Globus pallidus (tissue), 1 donor: ENCODE results near the gene CDAN1.

Experiments used
- DNase-seq: peaks from one replicate; pipeline ENCODE4 v3.0.0-alpha.2; 2015; ENCODE audit warnings: low spot score

The CDAN1 gene

DNA sequence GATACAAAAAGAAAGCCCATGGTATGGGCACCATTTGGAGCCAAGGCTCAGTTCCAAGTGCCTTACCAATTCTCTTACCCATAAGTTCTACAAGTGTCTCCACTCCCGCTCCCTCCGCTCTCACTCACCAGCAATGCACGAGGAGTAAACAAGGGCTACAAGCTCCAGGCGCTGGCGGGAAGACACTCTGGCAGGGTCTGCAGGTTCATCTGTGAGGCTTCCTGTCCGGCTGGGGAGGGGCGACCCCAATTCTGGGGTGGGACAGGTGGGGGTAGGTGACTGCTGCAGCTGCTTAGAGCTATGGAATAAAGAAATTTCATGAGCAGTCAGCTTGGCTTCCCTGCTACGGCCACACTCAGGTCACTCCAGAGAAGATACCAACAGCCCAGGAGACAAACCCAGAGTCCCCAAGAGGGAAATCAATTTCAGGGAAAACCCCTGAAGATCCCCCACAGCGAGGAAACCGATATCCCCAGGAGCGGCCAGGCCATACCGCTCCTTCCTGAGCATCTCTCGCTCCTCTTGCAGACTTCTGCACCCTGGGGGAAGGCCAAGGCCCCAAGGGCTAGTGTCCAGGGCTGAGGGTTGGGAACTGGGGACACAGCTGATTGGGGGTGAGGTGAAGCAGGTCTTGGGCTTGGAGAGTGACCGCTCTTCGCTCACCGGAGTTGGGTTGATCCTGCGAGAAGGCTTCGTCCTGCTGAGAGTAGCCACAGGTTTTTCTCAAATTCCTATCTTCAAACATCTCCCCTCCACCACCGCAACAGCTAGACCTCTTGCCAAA lies 1.4 kb downstream of the CDAN1 start:
- no peak for DNase-seq

GRCh38 chr15:42734076-42734672 lies 2.8 kb downstream of the CDAN1 start:
- no peak for DNase-seq

DNA sequence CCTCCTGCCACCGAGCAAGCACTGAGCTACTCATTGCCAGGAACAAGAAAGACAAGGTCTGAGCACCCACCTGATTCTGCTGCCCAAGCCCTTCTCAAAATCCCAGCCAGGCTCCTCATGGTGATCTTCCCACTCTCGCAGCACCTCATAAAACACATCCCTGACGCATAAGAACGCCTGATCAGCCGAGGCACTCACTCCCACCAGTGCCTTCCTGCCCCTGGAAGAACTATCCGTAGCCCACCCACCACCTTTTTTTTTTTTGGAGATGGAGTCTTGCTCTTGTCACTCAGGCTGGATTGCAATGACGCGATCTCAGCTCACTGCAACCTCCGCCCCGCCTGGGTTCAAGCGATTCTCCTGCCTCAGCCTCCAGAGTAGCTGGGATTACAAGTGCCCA lies 3.9 kb downstream of the CDAN1 start:
- no peak for DNase-seq

DNA sequence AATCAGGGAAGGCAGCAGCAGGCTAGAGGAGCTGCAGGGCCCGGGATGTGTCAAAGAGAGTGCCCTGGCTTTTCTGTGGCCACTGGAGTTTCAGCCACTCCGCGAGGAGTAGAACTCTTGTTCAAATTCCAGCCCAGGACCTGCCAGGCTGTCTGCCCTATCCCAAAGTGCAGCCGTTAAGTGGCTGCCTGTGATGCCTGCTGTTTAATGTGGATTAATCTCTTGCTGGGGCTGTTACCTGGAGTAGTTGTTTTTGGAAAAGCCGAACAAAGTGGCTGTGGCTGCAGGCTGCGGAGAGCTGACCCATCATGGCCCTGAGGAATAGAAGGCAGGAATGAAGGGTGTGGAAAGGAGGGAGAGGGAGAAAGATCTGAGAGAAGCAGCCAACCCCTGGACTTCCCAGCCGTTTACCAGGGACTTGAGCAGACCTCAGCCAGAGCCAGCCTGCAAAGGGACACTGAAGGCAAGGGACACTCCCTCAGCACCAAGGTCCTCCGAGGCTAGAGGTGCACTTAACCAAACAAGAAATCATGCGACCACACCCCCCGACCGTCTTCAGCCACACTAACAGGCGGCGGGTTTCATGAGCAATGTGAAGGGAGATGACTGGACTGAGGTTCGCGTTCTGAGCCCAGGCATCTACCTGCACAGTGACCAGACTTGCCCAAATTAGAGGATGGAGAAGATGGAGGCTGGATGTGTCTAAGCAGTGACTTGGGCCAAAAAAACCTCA lies 4.7 kb downstream of the CDAN1 start:
- DNase-seq, result no peak

- DNase-seq, result no peak
These were observed 5.5 kb downstream of the CDAN1 start for GRCh38 chr15:42731461-42731860.

- DNase-seq, result no peak
These were observed 6.4 kb downstream of the CDAN1 start for GRCh38 chr15:42730536-42730935.

DNA sequence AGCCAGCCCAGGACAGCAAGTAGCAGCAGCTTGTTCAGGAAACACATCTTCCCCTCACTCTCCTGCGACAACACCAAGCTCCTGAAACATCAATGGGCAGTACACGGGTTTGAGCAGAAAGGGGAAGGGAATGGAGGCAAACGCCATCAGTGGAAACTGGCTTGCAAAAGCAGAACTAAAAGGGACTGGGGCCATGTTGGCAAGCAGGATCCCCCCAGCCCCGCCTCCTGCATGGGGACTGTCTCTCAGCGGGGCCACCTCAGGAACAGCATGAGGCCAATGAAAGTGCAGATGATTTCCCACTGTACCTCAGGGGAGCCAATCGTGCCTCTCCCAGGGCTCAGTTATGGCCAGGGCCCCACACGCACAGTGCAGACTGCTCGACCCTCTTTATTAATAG lies 6.8 kb downstream of the CDAN1 start:
- DNase-seq, result no peak

DNA sequence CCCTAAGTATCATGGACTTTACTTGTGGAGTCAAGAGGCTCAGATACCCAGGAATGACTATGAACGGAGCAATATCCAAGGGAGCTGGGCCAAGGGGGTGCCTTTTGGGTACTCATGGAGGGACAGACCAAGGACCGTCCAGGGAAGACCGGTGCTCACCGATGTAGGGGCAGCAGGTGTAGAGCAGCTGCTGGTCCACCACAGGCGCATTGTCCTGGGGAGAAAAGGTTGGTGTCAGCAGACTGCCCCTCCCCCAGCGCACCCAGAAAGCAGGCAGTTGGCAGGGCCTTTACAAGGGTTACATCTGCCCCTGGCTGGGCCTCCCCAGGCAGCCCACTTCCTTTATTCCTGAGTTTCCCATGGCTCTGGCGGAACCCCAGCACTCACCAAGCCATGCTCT lies 7.5 kb downstream of the CDAN1 start:
- DNase-seq, result no peak

GRCh38 chr15:42728972-42729371 lies 8.0 kb downstream of the CDAN1 start:
- DNase-seq, result no peak

- DNase-seq, result peak; percentile 61
These were observed 8.4 kb downstream of the CDAN1 start for GRCh38 chr15:42728560-42728959.

GRCh38 chr15:42727750-42728381 lies 9.1 kb downstream of the CDAN1 start:
- DNase-seq, result no peak

DNA sequence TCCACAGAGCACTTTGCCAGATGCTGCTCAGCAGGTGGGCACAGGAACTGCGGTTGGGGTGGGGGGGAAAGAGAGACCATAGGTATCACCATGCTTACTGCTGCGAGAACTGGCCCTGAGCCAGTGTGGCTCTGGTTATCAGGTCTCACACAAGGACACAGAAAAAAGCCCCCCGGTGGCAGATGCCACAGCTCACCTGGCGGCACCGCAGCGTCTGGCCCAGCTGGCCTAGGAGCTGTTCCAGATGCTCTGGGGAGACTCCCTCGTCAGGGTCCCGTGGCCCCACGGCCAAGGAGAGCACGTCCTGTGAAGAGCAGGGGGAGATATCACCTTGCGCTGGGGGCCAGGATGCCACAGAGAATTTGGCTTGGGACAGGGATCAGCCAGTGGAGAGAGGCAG lies 10.8 kb downstream of the CDAN1 start:
- no peak for DNase-seq

DNA sequence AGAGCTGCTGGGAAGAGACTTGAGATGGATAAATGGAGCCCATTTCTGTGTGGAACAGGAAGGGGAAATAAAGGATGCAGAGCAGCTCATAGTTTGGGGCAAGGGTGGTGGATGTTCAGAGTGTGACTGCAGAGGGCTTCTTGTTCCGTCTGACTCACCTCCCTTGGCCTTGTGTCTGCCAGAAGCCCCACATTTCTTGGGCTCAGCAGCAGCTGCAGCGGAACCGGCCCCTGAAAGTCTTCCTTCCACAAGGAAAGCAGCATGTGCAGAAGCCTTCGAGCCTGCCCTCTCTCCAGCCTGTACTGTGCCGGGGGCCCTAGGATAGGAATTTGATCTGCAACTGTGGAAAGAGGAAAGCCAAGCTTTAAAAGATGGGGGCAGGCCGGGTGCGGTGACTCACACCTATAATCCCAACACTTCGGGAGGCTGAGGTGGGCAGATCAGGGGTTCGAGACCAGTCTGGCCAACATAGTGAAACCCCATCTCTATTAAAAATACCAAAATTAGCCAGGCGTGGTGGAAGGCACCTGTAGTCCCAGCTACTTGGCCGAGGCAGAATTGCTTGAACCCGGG lies 11.5 kb downstream of the CDAN1 start:
- no peak for DNase-seq

- DNase-seq, result no peak
These were observed 12.7 kb downstream of the CDAN1 start for GRCh38 chr15:42724276-42724675.

GRCh38 chr15:42723068-42723467 lies 13.9 kb downstream of the CDAN1 start:
- no peak for DNase-seq

GRCh38 chr15:42721916-42722315 lies 15.0 kb downstream of the CDAN1 start:
- no peak for DNase-seq

DNA sequence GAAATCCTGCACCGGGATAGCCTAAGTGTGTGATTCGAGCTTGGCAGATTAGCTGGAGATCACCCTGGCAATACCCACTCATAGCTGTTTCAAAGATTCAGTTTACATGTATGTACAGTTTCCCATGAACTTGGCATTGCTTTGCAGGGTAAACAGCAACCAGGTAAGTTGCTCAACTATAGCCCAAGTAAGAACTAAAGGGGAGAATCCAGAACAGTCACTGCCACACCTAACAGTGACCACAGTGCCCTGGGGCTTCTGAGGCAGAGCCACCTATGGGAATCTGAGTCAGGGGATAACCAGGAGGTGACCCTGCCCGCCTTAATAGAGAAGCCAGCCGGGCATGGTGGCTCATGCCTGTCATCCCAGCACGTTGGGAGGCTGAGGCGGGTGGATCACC lies 15.9 kb downstream of the CDAN1 start:
- DNase-seq, result no peak

DNA sequence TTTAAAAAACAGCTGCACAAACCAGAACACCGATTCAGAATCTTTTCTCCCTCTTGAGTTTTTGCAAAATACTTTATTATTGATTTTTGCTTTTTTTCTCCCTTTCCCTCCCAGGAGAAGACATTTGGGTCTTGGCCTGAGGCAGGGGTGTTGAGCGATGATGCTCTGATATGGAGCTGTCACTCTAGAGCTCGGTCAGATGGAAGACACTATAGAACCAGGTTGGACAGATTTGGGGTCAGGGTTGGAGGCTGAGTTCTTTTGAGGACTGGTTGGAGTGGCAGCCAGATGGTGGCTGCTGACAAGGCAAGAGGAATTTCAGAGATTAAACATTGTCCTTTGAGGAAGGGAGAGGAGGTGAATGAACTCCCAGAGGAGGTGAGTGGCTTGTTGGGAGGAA lies 16.9 kb downstream of the CDAN1 start:
- no peak for DNase-seq

DNA sequence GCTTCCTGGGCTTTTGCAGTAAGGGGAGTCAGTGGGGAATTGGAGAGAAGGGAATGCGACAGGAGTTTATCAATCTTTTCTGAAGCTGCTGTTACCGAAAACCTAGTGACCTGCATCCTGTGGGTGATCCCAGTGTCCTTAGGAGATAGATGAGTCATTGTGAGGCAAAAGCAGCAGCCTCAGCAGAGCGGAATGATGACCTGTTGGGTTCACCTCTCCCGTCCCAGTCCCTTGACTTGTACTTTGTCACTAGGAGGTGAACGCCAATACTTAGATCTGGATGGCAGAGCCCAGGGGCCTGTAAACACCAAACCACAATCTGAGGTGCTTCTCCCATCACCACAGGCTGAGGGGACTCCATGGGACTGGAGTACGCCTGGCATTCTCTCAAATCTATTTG lies 17.9 kb downstream of the CDAN1 start:
- no peak for DNase-seq

DNA sequence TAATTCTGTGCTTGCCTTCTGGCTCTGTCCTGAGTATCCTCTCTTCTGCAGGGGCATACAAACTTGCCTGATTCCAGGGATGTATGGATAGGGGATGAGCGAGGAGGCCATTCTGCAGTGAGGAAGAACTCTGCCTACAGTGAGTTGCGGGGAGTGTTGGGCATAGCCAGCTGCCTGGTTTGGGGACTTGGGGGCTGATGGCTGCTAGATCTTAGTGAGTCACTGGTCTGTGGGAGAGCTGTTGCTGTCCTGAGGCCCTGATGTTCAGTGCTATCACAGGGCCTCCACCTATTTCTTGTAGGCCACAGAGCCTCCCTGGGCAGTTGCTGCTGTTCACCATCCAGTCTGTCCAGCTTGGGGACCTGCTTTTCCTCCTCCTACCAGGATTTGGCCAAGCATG lies 20.3 kb downstream of the CDAN1 start:
- no peak for DNase-seq

GRCh38 chr15:42716125-42716524 lies 20.8 kb downstream of the CDAN1 start:
- no peak for DNase-seq

DNA sequence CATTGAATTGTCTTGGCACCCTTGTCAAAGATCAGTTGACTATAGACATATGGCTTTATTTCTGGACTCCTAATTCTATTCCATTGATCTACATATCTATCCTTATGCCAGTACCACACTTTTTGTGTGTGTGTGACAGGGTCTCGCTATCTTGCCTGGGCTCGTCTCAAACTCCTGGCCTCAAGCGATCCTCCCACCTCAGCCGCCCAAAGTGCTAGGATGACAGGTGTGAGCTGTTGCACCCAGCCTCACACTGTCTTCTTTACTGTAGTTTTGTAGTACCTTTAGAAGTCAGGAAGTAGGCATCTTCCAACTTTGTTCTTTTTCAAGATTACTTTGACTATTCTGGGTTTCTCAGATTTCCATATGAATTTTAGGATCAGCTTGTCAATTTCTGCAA lies 24.3 kb downstream of the CDAN1 start:
- no peak for DNase-seq
